Brain microvascular endothelial cell (primary cell): Measurements from ENCODE around the gene TRAPPC10.

Source experiments
- DNase-seq: peaks from one replicate; pipeline ENCODE4 v3.0.0-alpha.2; 2020
- H3K27ac ChIP-seq: fragments of 250-450 bp; sonication (Bioruptor Pico); 2 replicates; pipeline ENCODE4 v1.5.1; 2020; ENCODE audit warnings: mild to moderate bottlenecking, moderate library complexity
- H3K27me3 ChIP-seq: fragments of 250-450 bp; sonication (Bioruptor Pico); replicated peaks from 2 replicates; pipeline ENCODE4 v1.5.1; 2020; ENCODE audit warnings: mild to moderate bottlenecking
- H3K36me3 ChIP-seq: fragments of 250-450 bp; sonication (Bioruptor Pico); replicated peaks from 2 replicates; pipeline ENCODE4 v1.5.1; 2020; ENCODE audit warnings: mild to moderate bottlenecking
- H3K4me3 ChIP-seq: 2 replicates; pipeline ENCODE4 v1.5.1; 2011; ENCODE audit warnings: low read depth, mild to moderate bottlenecking, control low read depth, low read length, moderate library complexity
- in situ Hi-C: cut with HindIII; loops from 2 replicates; pipeline ENCODE4 v1.10.0; 2017; ENCODE audit warnings: low sequenced_read_pairs, low pct_ligation_motif_present
- TF ChIP-seq, protein P1 (sequence below): IDR thresholded peaks from 2 replicates; pipeline ENCODE4 v1.5.1; 2011; ENCODE audit warnings: low read depth, mild to moderate bottlenecking, moderate library complexity, low read length, control low read depth, inconsistent platforms; ENCODE audit errors: missing control alignments

The TRAPPC10 gene

DNA sequence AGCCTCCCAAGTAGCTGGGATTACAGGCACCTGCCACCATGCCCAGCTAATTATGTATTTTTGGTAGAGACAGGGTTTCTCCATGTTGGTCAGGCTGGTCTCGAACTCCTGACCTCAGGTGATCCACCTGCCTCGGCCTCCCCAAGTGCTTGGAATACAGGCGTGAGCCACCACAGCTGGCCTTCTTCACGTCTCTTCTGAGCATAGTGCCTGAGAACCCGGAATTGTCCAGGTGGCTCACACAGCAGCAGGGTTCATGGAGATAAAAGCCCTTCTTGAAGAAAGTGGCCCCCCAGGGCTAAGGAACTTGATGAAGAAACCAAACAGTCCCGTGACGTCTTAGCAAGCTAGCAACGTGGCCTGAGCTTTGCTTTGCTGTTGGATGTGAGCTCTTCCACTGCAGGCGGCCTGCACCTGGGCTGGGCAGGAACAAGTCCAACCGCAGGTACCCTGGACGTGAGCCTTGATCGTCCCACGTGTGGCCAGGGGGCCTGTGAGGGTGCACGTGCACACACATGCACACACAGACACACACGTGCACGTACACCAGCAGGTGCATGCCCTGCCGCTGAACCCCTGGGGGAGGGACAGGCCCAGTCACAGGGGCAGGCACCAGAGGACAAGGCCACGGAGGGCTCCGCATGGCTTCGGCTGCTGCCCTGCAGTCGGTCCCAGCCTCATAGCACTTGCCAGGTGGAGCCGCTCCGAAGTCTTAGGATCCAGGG is 23.4 kb upstream of the TRAPPC10 start:
- no peak for DNase-seq
- TF ChIP-seq, protein P1, sequence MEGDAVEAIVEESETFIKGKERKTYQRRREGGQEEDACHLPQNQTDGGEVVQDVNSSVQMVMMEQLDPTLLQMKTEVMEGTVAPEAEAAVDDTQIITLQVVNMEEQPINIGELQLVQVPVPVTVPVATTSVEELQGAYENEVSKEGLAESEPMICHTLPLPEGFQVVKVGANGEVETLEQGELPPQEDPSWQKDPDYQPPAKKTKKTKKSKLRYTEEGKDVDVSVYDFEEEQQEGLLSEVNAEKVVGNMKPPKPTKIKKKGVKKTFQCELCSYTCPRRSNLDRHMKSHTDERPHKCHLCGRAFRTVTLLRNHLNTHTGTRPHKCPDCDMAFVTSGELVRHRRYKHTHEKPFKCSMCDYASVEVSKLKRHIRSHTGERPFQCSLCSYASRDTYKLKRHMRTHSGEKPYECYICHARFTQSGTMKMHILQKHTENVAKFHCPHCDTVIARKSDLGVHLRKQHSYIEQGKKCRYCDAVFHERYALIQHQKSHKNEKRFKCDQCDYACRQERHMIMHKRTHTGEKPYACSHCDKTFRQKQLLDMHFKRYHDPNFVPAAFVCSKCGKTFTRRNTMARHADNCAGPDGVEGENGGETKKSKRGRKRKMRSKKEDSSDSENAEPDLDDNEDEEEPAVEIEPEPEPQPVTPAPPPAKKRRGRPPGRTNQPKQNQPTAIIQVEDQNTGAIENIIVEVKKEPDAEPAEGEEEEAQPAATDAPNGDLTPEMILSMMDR: no peak
- Histone ChIP-seq H3K4me3 (no peak overlapping the region), H3K27me3 (no peaks in the 10 kb centered on the region), H3K36me3 (no peaks in the 10 kb centered on the region), H3K27ac (no peak overlapping the region)
- in situ Hi-C loops: no loop called here

DNA sequence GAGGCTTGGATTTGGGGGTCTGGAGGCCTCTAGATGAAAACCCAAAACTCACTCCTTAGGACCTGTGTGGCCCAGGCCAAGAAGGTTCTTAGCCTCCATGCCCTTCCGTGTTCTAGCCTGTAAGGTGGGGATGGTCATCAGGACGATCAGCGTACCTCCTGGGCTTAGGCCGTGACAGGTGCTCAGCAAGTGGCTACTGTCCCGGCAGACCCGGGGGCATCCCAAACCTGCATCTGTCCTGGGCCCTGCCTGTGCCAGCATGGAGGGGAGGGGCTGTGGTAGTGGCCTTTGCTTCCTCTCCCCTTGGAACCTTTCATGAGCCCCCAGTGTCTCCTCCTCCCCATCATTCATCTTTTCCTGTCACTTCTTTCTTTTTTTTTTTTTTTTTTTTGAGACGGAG is 22.7 kb upstream of the TRAPPC10 start:
- Histone ChIP-seq H3K27me3 (no peaks in the 10 kb centered on the region), H3K27ac (no peak overlapping the region), H3K36me3 (no peaks in the 10 kb centered on the region), H3K4me3 (no peak overlapping the region)
- in situ Hi-C loops: no loop called here
- TF ChIP-seq, protein P1: no peak
- DNase-seq: no peak

DNA sequence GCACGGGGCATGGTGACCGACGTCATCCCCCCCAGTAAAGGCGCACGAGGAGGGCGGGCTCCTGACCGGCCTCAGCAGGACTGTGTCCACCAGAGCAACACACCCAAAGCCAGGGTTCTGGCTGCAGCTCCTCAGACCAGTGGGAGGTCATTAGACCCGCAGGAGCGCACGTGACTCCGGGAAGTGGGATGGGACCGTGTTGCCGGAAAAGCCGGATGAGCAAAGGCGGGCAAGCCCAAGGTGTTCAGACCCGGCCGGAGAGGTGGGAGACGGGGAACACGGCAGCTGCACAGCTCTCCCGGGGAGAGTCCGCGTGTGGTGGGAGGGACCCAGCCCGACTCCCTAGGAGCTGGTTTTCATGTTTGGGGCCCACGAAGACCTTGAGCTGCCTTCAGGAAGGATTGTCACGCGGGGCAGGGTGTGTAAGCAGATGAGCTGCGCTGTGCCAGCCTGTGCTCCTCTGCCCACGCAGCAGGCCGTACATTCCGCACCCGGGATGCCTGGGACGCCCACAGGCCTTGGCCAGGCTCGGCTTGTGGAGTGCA is 20.6 kb upstream of the TRAPPC10 start:
- H3K4me3 ChIP-seq: no peak overlapping the region
- no peaks in the 10 kb centered on the region for H3K27me3 ChIP-seq
- in situ Hi-C loops: no loop called here
- H3K36me3 ChIP-seq: no peaks in the 10 kb centered on the region
- DNase-seq: no peak
- TF ChIP-seq, protein P1: no peak
- H3K27ac ChIP-seq: no peak overlapping the region

DNA sequence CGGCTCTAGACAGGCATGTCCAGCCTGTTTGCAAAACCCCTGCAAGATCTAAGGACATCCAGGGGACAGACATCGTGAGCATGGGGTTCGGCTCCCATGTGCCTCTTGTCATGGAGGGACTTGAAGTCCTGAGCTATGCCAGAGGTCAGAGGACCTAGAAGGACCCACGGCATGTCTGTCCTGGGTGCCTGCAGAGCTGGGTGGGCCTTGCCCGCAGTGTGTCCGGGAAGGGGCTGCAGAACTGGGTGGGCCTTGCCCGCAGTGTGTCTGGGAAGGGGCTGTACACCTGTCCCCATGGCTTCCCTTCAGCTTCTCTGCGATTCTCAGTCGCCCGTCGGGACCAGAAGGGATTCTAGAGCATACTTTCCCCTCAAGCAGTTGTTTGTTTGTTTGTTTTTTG is 20.0 kb upstream of the TRAPPC10 start:
- no peak overlapping the region for H3K27ac ChIP-seq
- TF ChIP-seq, protein P1: no peak
- in situ Hi-C loops: no loop called here
- H3K36me3 ChIP-seq: no peaks in the 10 kb centered on the region
- H3K27me3 ChIP-seq: no peaks in the 10 kb centered on the region
- no peak overlapping the region for H3K4me3 ChIP-seq
- DNase-seq: no peak

DNA sequence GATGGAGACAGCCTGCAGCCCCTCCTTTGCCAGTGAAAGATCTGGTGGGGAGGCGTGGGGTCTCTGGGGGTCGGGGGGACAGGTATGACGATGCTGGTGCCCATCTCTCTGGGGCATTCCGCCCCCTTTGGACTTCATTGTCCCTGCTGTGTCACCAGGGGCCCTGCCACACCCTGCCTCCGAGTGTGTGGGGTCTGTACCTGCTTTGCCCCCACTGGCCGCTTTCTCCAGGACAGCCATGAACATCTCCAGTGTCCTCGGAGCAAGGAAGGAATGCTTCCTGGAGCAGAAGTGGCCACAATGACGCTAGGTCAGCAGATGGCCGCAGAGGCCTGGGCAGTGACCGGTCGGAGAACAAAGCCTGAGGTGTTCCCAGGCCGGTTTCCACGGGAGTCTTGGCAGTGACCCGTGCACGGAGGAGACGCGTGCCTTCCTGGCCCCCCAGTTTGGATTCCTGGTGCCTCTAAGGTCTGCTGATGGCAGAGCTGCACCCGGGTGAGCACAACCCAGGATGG is 18.6 kb upstream of the TRAPPC10 start:
- no peak overlapping the region for H3K4me3 ChIP-seq
- in situ Hi-C loops: no loop called here
- no peak for DNase-seq
- TF ChIP-seq, protein P1: no peak
- no peak overlapping the region for H3K27ac ChIP-seq
- H3K36me3 ChIP-seq: no peaks in the 10 kb centered on the region
- H3K27me3 ChIP-seq: no peaks in the 10 kb centered on the region
